Smooth muscle cell of the brain vasculature (primary cell): ENCODE measurements around the gene HSDL1.
"Not testable (repeated sequence)": the region's sequence is repeated elsewhere in the genome, so short reads cannot be mapped to it uniquely, and the experiment has no call there.

Experiments
- DNase-seq: peaks from one replicate; pipeline ENCODE4 v3.0.0-alpha.2; 2012; ENCODE audit warnings: low read depth, low spot score

The HSDL1 gene

GRCh38 chr16:84138824-84139627, 6.0 kb downstream of the HSDL1 start:
- no peak for DNase-seq

- no peak for DNase-seq
Observed at GRCh38 chr16:84138500-84138823, 6.5 kb downstream of the HSDL1 start.

GRCh38 chr16:84137769-84138357, 7.1 kb downstream of the HSDL1 start:
- no peak for DNase-seq

GRCh38 chr16:84137287-84137686, 7.7 kb downstream of the HSDL1 start:
- DNase-seq: no peak

DNA sequence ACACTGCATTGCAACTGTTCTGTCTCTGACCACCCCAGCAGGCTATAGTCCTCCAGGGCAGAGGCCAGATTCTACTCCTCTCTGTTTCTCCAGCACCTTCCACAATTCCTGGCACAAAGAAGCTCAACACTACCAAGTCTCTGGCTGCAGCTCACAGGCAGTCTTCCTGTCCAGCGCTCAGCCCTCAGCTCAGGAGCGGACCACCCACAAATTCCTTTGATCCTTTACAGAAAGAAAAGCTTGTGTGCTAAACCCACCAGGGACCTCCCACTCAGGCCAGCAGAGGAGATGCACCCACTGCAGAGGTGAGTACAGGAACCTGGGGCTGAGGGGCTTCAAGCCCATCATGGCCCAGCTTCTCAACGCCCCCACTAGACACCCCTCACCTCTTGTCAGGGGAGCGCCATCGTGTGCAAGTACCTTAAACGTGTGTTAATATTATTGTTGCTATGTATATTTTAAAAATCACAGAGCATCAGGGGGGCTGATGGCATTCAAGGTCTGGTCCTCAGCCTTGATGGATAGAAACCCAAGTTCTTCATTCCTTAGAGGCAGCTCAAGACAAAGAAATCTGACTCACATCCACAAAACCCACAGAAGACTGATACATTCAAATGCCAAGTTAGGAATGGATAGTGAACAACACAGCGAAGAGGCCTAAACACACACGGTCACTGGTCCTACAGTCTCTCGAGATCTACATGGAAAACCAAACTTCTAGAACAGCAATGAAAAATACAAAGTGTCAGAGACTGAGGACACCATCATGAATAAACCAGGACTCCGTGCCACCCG, 8.4 kb downstream of the HSDL1 start:
- no peak for DNase-seq

- DNase-seq: no peak
Observed at GRCh38 chr16:84132527-84133285, 12.3 kb downstream of the HSDL1 start.

- no peak for DNase-seq
Observed at GRCh38 chr16:84131117-84131516, 13.9 kb downstream of the HSDL1 start.

- DNase-seq: no peak
Observed at GRCh38 chr16:84124257-84125073, 20.5 kb downstream of the HSDL1 start.

GRCh38 chr16:84121007-84121406, 24.0 kb downstream of the HSDL1 start:
- no peak for DNase-seq

DNA sequence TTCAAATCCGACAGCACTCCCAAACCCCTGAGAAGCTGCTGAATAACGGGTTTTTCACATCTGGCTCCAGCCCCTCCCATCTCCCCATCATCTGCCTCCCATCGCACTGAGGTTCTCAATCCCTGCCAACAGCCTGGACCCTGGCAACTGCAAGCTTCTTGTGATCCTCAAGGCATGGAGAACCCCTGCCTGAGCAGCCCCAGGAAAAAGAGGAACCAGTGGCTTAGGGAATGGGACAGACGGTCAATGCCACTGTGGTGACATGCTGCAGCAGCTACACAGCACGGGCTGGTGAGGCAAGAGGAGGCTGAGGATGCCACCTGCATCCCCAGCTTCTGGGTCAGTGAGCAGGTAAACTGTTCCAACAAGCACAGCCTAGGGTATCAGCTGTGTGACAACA, 25.0 kb downstream of the HSDL1 start:
- no peak for DNase-seq

GRCh38 chr16:84119368-84119767, 25.6 kb downstream of the HSDL1 start:
- DNase-seq: no peak

- not testable (repeated sequence) for DNase-seq
Observed at GRCh38 chr16:84118315-84118714, 26.7 kb downstream of the HSDL1 start.

- no peak for DNase-seq
Observed at GRCh38 chr16:84117494-84117843, 27.5 kb downstream of the HSDL1 start.

- DNase-seq: peak; percentile 94
Observed at GRCh38 chr16:84116720-84117493, 28.1 kb downstream of the HSDL1 start, which contains the start of gene MBTPS1. Gene MBTPS1, minus strand, starts transcription at chr16:84116942. Its CDS starts 15,159 bp downstream, at chr16:84101783.

- DNase-seq: no peak
Observed at GRCh38 chr16:84115919-84116719, 28.9 kb downstream of the HSDL1 start.

GRCh38 chr16:84111949-84112348, 33.0 kb downstream of the HSDL1 start:
- not testable (repeated sequence) for DNase-seq

- DNase-seq: no peak
Observed at GRCh38 chr16:84111525-84111924, 33.5 kb downstream of the HSDL1 start.

DNA sequence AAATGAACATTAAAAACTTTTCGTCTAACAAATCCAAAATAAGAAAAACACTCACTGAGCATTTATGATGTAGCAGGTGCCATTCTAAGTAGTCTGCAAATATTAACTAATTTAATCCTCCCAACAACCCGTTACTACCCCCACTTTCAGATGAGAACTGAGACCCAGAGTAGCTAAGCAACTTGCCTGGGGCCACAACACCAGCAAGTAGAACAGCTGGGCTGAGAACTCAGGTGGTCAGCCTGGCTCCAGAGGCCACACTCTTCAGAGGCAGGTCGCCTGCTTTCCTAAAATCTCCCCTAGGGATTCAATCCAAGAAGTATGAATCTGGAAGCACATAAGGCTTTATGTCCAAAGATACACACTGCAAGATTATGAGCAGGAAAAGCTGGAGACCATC, 34.5 kb downstream of the HSDL1 start:
- no peak for DNase-seq

DNA sequence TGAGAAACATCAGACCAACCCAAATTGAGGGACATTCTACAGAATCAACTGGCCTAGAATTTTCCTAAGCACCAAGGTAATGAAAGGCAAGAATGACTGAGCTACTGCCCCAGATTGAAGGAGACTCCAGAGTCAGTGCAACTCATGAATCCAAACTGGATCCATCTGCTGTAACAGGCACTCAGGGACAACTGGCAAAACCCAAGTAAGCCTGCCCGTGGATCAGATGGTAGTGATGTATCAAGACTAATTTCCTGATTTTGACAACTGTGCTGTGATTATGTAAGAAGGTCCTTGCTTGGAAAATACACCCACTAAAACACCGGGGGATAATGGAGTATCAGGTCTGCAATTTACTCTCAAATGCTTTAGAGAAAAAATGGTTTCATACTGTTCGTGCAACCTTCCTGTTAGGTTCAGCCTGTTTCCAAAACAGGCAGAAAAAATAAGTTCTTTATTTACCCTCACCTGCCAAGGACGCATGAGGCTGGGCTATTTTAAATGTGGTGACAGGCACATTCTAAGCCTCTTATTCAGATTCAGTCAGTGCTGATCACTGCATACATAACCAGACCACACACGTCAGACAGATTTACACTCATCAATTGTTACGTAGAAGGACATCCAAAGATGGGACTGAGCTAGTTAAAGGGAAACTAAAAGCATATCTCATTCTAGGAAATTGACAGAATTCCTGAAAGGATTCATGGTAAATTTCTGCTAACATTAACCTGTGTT, 35.2 kb downstream of the HSDL1 start:
- DNase-seq: no peak
